Measurements from ENCODE around the gene EVC2. TPM values are rescaled to one million over a fixed set of nuclear protein-coding genes. Genes with fewer than 3 reads are reported as not detected.

Gene EVC2
- total RNA-seq, 1 experiment from 2014 or later = not detected

GRCh38 chr4:5734853-5735252 lies 26.5 kb upstream of the EVC2 start:
- in situ Hi-C loops (cut with HindIII; ENCODE audit: low pct_unique_long_range_greater_than_20kb, low sequenced_read_pairs) (no loop called here), intact Hi-C loops (cut with micrococcal nuclease; ENCODE audit: unreplicated experiment) (no loop called here)
- Histone ChIP-seq H3K27me3 (ENCODE audit: control insufficient read depth, insufficient read depth, low read length) (no peaks in the 10 kb centered on the region), H3K4me1 (ENCODE audit: control insufficient read depth, insufficient read depth, low read length) (no peaks in the 10 kb centered on the region), H3K36me3 (ENCODE audit: control insufficient read depth, insufficient read depth, low read length) (no peaks in the 10 kb centered on the region), H3K9me3 (ENCODE audit: control insufficient read depth, insufficient read depth, low read depth, low read length) (no peaks in the 10 kb centered on the region), H3K27ac (ENCODE audit: low read length) (no peak overlapping the region), H3K4me3 (ENCODE audit: low read depth in 2 of 2, low read length in 2 of 2) (no peak overlapping the region)
- TF ChIP-seq CTCF (IDR thresholded peaks at IDR 0.05) (no peak), REST (IDR thresholded peaks at IDR 0.05; ENCODE audit: insufficient read depth in 1 of 2, low read depth in 2 of 2, low read length in 1 of 2) (no peak), POLR2AphosphoS5 (IDR thresholded peaks at IDR 0.05; ENCODE audit: low read depth, low read length) (no peak), SIN3A (IDR thresholded peaks at IDR 0.05; ENCODE audit: borderline replicate concordance, insufficient read depth, low read depth, low read length) (no peak), TCF7L2 (IDR thresholded peaks at IDR 0.05; ENCODE audit: low read depth, low read length) (no peak)
- BruUV-seq (replicated peaks) = no TSS peak
- ATAC-seq = no peak
- no peak for DNase-seq (ENCODE audit: low read depth, low spot score)
- ChIA-PET CTCF (no interaction called here), POLR2A (no interaction called here)

GRCh38 chr4:5732158-5732557 lies 23.8 kb upstream of the EVC2 start:
- TF ChIP-seq POLR2AphosphoS5 (IDR thresholded peaks at IDR 0.05; ENCODE audit: low read depth, low read length) (no peak), CTCF (IDR thresholded peaks at IDR 0.05) (no peak), SIN3A (IDR thresholded peaks at IDR 0.05; ENCODE audit: borderline replicate concordance, insufficient read depth, low read depth, low read length) (no peak), TCF7L2 (IDR thresholded peaks at IDR 0.05; ENCODE audit: low read depth, low read length) (no peak), REST (IDR thresholded peaks at IDR 0.05; ENCODE audit: insufficient read depth in 1 of 2, low read depth in 2 of 2, low read length in 1 of 2) (no peak)
- in situ Hi-C loops (cut with HindIII; ENCODE audit: low pct_unique_long_range_greater_than_20kb, low sequenced_read_pairs) = no loop called here
- CTCF ChIA-PET = no interaction called here
- Histone ChIP-seq H3K4me3 (ENCODE audit: low read depth in 2 of 2, low read length in 2 of 2) (no peak overlapping the region), H3K9me3 (ENCODE audit: control insufficient read depth, insufficient read depth, low read depth, low read length) (no peaks in the 10 kb centered on the region), H3K4me1 (ENCODE audit: control insufficient read depth, insufficient read depth, low read length) (no peaks in the 10 kb centered on the region), H3K36me3 (ENCODE audit: control insufficient read depth, insufficient read depth, low read length) (no peaks in the 10 kb centered on the region), H3K27me3 (ENCODE audit: control insufficient read depth, insufficient read depth, low read length) (no peaks in the 10 kb centered on the region), H3K27ac (ENCODE audit: low read length) (no peak overlapping the region)
- POLR2A ChIA-PET = no interaction called here
- intact Hi-C loops (cut with micrococcal nuclease; ENCODE audit: unreplicated experiment) = no loop called here
- no peak for DNase-seq (ENCODE audit: low read depth, low spot score)
- no TSS peak for BruUV-seq (replicated peaks)
- no peak for ATAC-seq
